Progenitor cell of endocrine pancreas (in vitro differentiated cells): ENCODE results near the gene KRT23. TPM values are rescaled to one million over a fixed set of nuclear protein-coding genes. Genes with fewer than 3 reads are reported as not detected.

Experiments used
- DNase-seq: peaks from one replicate; pipeline ENCODE4 v3.0.0; 2021; ENCODE audit warnings: low spot score; ENCODE audit not compliant: unreplicated experiment
- H3K27ac Mint-ChIP-seq: 2 replicates; pipeline ENCODE4 v1.8.0; 2021; ENCODE audit warnings: mild to moderate bottlenecking, moderate library complexity, mixed read lengths
- H3K27me3 Mint-ChIP-seq: 2 replicates; pipeline ENCODE4 v1.8.0; 2021; ENCODE audit warnings: mixed read lengths
- H3K36me3 Mint-ChIP-seq: 2 replicates; pipeline ENCODE4 v1.8.0; 2022; ENCODE audit warnings: mixed read lengths; ENCODE audit not compliant: insufficient read depth
- H3K4me1 Mint-ChIP-seq: 2 replicates; pipeline ENCODE4 v1.8.0; 2021; ENCODE audit warnings: low read depth, mixed read lengths
- H3K4me3 Mint-ChIP-seq: 2 replicates; pipeline ENCODE4 v1.8.0; 2021; ENCODE audit warnings: low read depth, mild to moderate bottlenecking, moderate library complexity, mixed read lengths
- H3K9me3 Mint-ChIP-seq: 2 replicates; pipeline ENCODE4 v1.8.0; 2021; ENCODE audit warnings: low read depth, mixed read lengths
- CTCF ChIP-seq: fragments of 200-600 bp; sonication (generic); IDR thresholded peaks from one replicate; pipeline ENCODE4 v1.5.0; 2021; ENCODE audit warnings: antibody characterized with exemption, mild to moderate bottlenecking; ENCODE audit not compliant: unreplicated experiment
- total RNA-seq: library from RNA; stranded (reverse); gene quantifications from 2 replicates; pipeline ENCODE4 v1.2.1, GENCODE V29; 2021

Gene KRT23
- total RNA-seq, 1 donor from 2014 or later, result 2.1 TPM

DNA sequence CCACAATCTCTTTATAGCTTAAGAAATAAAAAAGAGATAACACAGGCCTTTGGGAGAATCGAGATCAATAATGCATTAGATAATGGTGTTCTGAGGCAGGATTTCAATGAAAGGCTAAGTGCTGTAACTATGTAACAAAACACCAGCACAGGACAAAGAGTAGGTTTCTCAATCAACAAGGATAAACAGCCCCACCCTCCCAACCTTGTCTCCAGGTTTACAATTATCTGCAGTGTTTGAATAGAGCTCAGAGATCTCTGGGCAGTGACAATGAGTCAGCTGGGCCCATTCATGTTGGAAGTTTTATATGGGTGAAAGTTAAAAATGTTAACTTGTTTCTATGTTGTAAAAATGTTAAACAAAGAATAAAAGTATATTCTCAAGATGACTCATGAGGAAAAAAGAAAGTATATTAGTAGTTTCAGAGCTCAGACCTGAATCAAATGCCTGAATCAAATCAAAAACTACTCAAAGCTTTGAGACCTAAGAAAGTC, 35.4 kb downstream of the KRT23 start:
- Mint-ChIP-seq H3K4me1 (peaks cover 25% of the 10 kb centered on the region), H3K4me3 (no peak overlapping the region), H3K36me3 (no peaks in the 10 kb centered on the region), H3K27ac (no peak overlapping the region), H3K9me3 (no peaks in the 10 kb centered on the region), H3K27me3 (no peaks in the 10 kb centered on the region)
- no peak for DNase-seq
- no peak for TF ChIP-seq CTCF

- no peak for DNase-seq
- Mint-ChIP-seq H3K27me3 (no peaks in the 10 kb centered on the region), H3K27ac (no peak overlapping the region), H3K4me1 (peaks cover 25% of the 10 kb centered on the region), H3K36me3 (no peaks in the 10 kb centered on the region), H3K9me3 (no peaks in the 10 kb centered on the region), H3K4me3 (no peak overlapping the region)
- TF ChIP-seq CTCF, result no peak
Observed at GRCh38 chr17:40900809-40901356, 36.6 kb downstream of the KRT23 start.

- peaks cover 6% of the 10 kb centered on the region for H3K27me3 Mint-ChIP-seq
- peaks cover 5% of the 10 kb centered on the region for H3K4me1 Mint-ChIP-seq
- DNase-seq, result no peak
- H3K4me3 Mint-ChIP-seq, result no peak overlapping the region
- H3K36me3 Mint-ChIP-seq, result no peaks in the 10 kb centered on the region
- H3K9me3 Mint-ChIP-seq, result no peaks in the 10 kb centered on the region
- no peak for TF ChIP-seq CTCF
- no peak overlapping the region for H3K27ac Mint-ChIP-seq
Observed at GRCh38 chr17:40896916-40897455, 40.5 kb downstream of the KRT23 start.

DNA sequence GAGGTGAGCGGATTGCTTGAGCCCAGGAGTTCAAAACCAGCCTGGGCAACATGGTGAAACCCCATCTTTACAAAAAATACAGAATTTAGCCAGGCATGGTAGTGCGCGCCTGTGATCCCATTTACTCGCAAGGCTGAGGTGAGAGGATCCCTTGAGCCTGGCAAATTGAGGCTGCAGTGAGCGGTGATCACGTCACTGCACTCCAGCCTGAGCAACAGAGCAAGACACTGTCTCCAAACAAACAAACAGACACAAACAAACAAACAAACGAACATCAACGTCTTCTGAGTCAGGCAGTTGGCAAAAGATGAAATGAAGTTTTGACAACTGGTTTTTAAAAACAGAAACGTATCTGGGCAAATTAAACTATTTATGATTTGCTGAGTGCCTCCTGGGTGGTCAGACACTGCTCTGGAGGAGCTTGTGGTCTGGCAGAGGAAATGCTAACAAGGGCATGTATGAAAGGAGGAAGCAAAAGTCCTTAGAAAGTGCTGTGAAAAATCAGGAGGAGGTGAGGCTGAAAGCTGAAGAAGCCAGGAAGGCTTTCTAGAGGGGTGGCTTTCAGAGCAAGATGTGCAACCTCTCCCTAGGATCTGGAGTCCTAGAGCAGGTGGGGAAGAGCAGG, 42.2 kb downstream of the KRT23 start:
- peaks cover 6% of the 10 kb centered on the region for H3K27me3 Mint-ChIP-seq
- no peak overlapping the region for H3K27ac Mint-ChIP-seq
- DNase-seq, result no peak
- no peaks in the 10 kb centered on the region for H3K4me1 Mint-ChIP-seq
- H3K36me3 Mint-ChIP-seq, result no peaks in the 10 kb centered on the region
- no peaks in the 10 kb centered on the region for H3K9me3 Mint-ChIP-seq
- no peak overlapping the region for H3K4me3 Mint-ChIP-seq
- TF ChIP-seq CTCF, result no peak

GRCh38 chr17:40888196-40888720, 49.2 kb downstream of the KRT23 start:
- Mint-ChIP-seq H3K36me3 (no peaks in the 10 kb centered on the region), H3K4me3 (no peak overlapping the region), H3K4me1 (peaks cover 1% of the 10 kb centered on the region), H3K9me3 (no peaks in the 10 kb centered on the region), H3K27ac (no peak overlapping the region), H3K27me3 (peaks cover 3% of the 10 kb centered on the region)
- no peak for DNase-seq
- no peak for TF ChIP-seq CTCF
